ENCODE data around the gene NEDD1. TPM values are rescaled to one million over a fixed set of nuclear protein-coding genes. Genes with fewer than 3 reads are reported as not detected.

Gene NEDD1
- total RNA-seq, 1 donor from 2014 or later = 31.7 TPM

GRCh38 chr12:96886998-96887677 is 19.9 kb upstream of the NEDD1 start:
- Mint-ChIP-seq H3K27ac (no peak overlapping the region), H3K9me3 (no peaks in the 10 kb centered on the region), H3K27me3 (peaks cover 4% of the 10 kb centered on the region), H3K4me1 (ENCODE audit: unreplicated experiment) (no peaks in the 10 kb centered on the region), H3K4me3 (no peak overlapping the region), H3K36me3 (no peaks in the 10 kb centered on the region)
- DNase-seq (ENCODE audit: extremely low spot score, unreplicated experiment) = no peak
- TF ChIP-seq, protein P1, sequence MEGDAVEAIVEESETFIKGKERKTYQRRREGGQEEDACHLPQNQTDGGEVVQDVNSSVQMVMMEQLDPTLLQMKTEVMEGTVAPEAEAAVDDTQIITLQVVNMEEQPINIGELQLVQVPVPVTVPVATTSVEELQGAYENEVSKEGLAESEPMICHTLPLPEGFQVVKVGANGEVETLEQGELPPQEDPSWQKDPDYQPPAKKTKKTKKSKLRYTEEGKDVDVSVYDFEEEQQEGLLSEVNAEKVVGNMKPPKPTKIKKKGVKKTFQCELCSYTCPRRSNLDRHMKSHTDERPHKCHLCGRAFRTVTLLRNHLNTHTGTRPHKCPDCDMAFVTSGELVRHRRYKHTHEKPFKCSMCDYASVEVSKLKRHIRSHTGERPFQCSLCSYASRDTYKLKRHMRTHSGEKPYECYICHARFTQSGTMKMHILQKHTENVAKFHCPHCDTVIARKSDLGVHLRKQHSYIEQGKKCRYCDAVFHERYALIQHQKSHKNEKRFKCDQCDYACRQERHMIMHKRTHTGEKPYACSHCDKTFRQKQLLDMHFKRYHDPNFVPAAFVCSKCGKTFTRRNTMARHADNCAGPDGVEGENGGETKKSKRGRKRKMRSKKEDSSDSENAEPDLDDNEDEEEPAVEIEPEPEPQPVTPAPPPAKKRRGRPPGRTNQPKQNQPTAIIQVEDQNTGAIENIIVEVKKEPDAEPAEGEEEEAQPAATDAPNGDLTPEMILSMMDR (conservative IDR thresholded peaks at IDR 0.05) = no peak

- no peaks in the 10 kb centered on the region for H3K4me1 Mint-ChIP-seq (ENCODE audit: unreplicated experiment)
- H3K36me3 Mint-ChIP-seq = no peaks in the 10 kb centered on the region
- TF ChIP-seq, protein P1 (conservative IDR thresholded peaks at IDR 0.05) = no peak
- no peak overlapping the region for H3K27ac Mint-ChIP-seq
- no peak for DNase-seq (ENCODE audit: extremely low spot score, unreplicated experiment)
- peaks cover 4% of the 10 kb centered on the region for H3K27me3 Mint-ChIP-seq
- H3K4me3 Mint-ChIP-seq = no peak overlapping the region
- H3K9me3 Mint-ChIP-seq = no peaks in the 10 kb centered on the region
These were observed 17.7 kb upstream of the NEDD1 start for GRCh38 chr12:96889273-96889933.

- no peak overlapping the region for H3K27ac Mint-ChIP-seq
- no peaks in the 10 kb centered on the region for H3K4me1 Mint-ChIP-seq (ENCODE audit: unreplicated experiment)
- no peak overlapping the region for H3K4me3 Mint-ChIP-seq
- H3K27me3 Mint-ChIP-seq = peaks cover 4% of the 10 kb centered on the region
- H3K9me3 Mint-ChIP-seq = no peaks in the 10 kb centered on the region
- no peaks in the 10 kb centered on the region for H3K36me3 Mint-ChIP-seq
- TF ChIP-seq, protein P1 (conservative IDR thresholded peaks at IDR 0.05) = no peak
- DNase-seq (ENCODE audit: extremely low spot score, unreplicated experiment) = no peak
These were observed 16.7 kb upstream of the NEDD1 start for GRCh38 chr12:96890331-96890730.

- Mint-ChIP-seq H3K9me3 (no peaks in the 10 kb centered on the region), H3K36me3 (no peaks in the 10 kb centered on the region), H3K4me3 (no peak overlapping the region), H3K27ac (no peak overlapping the region), H3K4me1 (ENCODE audit: unreplicated experiment) (no peaks in the 10 kb centered on the region), H3K27me3 (peaks cover 4% of the 10 kb centered on the region)
- DNase-seq (ENCODE audit: extremely low spot score, unreplicated experiment) = no peak
- TF ChIP-seq, protein P1 (conservative IDR thresholded peaks at IDR 0.05) = no peak
These were observed 15.0 kb upstream of the NEDD1 start for GRCh38 chr12:96892104-96892503.

DNA sequence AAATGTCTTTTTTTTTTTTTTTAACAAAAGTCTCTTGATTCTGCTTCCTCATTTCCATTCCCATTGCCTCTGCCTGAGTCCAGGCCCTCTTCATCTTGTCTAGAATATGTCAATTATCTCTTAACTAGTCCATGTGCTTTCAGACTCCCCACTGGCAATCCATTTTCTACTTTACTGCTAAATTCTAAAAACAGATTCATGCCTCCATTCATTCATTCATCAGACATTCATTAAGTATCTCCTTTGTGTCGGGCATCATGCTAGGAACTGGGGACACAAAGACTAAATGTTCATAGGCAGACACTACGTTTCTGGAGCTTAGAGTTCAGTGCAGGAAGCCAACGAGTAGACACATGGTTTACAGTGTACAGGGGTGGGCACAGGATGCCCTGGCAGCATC is 9.6 kb upstream of the NEDD1 start:
- no peaks in the 10 kb centered on the region for H3K36me3 Mint-ChIP-seq
- no peaks in the 10 kb centered on the region for H3K27me3 Mint-ChIP-seq
- TF ChIP-seq, protein P1 (conservative IDR thresholded peaks at IDR 0.05) = no peak
- no peak for DNase-seq (ENCODE audit: extremely low spot score, unreplicated experiment)
- H3K4me1 Mint-ChIP-seq (ENCODE audit: unreplicated experiment) = no peaks in the 10 kb centered on the region
- H3K9me3 Mint-ChIP-seq = no peaks in the 10 kb centered on the region
- H3K27ac Mint-ChIP-seq = no peak overlapping the region
- no peak overlapping the region for H3K4me3 Mint-ChIP-seq

All from type B pancreatic cell (in vitro differentiated cells).